ENCODE measurements around the gene HNRNPH3.

DNA sequence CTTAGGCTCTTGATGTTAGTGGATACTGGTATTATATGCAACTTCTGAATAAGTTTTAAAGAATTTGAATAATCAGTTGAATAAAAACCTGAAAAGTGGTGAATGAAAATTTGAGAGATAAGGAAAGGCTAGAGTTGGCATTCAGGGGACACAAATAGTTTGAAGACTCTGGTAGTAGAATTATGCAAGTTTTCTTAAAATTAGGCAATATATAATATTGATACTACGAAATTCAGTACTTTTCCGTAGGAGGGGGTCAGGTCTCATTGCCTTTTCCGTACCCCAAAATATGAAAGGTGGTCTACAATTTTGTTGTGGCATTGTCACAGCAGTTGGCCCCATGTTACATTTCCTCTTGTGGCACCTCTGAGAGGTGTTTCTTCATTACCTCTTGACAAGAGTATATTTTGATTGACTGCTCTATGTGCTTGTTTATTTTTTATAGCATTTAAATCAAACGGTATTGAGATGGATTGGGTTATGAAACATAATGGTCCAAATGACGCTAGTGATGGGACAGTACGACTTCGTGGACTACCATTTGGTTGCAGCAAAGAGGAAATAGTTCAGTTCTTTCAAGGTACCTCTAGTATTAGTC is 5.0 kb downstream of the HNRNPH3 start:
- no peak for TF ChIP-seq EZH2 (IDR thresholded peaks at IDR 0.05; ENCODE audit: borderline replicate concordance, low read length)
- TF ChIP-seq, protein P1, sequence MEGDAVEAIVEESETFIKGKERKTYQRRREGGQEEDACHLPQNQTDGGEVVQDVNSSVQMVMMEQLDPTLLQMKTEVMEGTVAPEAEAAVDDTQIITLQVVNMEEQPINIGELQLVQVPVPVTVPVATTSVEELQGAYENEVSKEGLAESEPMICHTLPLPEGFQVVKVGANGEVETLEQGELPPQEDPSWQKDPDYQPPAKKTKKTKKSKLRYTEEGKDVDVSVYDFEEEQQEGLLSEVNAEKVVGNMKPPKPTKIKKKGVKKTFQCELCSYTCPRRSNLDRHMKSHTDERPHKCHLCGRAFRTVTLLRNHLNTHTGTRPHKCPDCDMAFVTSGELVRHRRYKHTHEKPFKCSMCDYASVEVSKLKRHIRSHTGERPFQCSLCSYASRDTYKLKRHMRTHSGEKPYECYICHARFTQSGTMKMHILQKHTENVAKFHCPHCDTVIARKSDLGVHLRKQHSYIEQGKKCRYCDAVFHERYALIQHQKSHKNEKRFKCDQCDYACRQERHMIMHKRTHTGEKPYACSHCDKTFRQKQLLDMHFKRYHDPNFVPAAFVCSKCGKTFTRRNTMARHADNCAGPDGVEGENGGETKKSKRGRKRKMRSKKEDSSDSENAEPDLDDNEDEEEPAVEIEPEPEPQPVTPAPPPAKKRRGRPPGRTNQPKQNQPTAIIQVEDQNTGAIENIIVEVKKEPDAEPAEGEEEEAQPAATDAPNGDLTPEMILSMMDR (IDR thresholded peaks at IDR 0.05; ENCODE audit: low read length) = no peak
